Renal cortical epithelial cell (primary cell): ENCODE measurements around the gene KLHDC7A. TPM values are rescaled to one million over a fixed set of nuclear protein-coding genes. Genes with fewer than 3 reads are reported as not detected.
A peak's percentile ranks its signal among the peaks of the same experiment; 100 is the strongest.

Experiments
- DNase-seq: peaks from one replicate; pipeline ENCODE4 v3.0.0-alpha.2; 2011; ENCODE audit warnings: low read depth
- total RNA-seq: library from RNA; depleted of rRNA; stranded (reverse); fragments of >200 nt; gene quantifications from 2 replicates; pipeline ENCODE4 v1.2.3, GENCODE V29; 2014

The KLHDC7A gene
- total RNA-seq, 1 donor from 2014 or later, result 28.3 TPM

GRCh38 chr1:18473195-18473815, 7.4 kb upstream of the KLHDC7A start:
- no peak for DNase-seq

- no peak for DNase-seq
Measured at GRCh38 chr1:18474559-18475175, 6.1 kb upstream of the KLHDC7A start.

DNA sequence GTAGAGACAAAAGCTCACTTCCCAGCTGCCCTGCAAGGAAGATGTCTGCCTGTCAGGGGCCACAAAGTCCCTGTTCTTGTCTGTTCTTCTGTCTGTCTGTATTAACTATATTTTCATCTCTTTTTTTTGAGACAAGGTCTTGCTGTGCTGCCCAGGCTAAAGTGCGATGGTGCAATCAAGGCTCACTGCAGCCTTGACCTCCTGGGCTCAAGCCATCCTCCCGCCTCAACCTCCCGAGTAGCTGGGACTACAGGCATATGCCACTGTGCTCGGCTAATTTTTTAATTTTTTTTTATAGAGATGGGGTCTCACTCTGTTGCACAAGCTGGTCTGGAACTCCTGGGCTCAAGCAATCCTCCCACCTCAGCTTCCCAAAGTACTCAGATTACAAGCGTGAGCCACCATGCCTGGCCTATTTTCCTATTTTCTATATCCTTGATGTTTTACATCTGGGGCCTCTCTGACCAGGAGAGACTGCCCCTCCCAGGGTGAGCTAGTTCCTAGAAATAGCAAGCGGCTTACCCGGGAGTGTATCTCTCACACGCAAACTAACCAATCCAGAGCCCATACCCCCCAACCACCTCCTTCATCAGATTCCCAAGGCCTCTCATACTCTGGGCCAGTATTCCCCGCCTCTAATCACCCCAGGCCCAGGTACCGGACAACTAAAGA, 5.4 kb upstream of the KLHDC7A start:
- DNase-seq, result no peak

DNA sequence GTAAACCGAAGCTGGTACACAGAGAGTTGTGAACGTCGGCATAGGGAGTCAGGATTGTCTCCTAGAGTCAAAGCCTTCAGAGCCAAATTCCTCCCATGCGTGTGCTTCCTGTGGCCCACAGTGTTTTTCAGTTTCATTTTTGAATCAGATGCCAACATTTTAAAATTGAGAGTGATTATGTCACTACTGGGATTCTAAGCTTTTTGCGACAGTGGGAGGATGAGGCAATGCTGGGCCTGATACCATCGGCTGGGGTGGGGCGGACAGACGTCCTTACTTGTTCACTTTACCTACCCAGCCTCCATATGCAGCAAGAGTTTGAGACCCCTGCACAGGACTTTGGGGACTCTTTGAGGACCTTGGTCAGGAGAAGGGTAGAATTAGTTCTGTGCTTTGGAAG, 1.3 kb upstream of the KLHDC7A start:
- DNase-seq, result peak; percentile 19

DNA sequence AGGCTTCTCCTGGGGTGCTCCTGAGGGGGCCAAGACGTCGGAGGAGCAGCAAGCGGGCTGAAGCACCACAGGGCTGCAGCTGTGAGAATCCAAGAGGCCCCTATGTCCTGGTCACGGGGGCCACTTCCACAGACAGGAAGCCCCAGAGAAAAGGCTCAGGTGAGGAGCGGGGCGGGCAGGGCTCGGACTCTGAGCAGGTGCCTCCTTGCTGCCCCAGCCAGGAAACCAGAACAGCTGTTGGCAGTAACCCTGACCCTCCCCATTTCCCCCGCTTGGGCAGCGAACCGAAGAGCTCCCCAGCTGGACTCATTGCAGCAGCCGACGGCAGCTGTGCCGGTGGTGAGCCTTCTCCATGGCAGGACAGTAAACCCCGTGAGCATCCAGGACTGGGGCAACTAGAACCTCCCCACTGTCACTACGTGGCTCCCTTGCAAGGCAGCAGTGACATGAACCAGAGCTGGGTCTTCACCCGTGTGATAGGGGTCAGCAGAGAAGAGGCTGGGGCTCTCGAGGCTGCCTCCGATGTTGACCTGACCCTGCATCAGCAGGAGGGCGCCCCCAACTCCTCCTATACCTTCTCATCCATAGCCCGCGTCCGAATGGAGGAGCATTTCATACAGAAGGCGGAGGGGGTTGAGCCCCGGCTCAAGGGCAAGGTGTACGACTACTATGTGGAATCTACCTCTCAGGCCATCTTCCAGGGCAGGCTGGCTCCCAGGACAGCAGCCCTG, 625 bp downstream of the KLHDC7A start:
- DNase-seq, result peak; percentile 62

GRCh38 chr1:18481921-18482701, 1.4 kb downstream of the KLHDC7A start:
- DNase-seq, result no peak

- DNase-seq, result no peak
Measured at GRCh38 chr1:18482721-18483425, 2.1 kb downstream of the KLHDC7A start.

DNA sequence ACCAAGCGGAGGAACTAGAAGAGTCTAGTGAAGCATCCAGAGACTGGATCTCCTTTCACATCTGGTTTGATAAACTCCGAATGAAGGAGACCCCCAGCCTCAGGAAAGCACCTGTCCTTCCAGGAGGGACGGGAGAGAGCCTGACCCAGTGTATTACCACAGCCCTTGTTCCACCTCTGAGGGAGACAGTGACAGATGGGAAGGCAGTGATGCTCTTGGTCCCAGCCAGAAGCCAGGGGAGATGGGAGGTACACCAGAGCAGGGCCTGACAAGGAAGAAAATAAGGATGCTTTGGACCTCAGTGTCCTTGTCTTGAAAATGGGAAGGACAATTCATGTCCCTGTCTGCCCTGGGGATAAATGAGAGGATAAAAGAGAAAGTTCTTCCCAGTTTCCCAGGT, 3.5 kb downstream of the KLHDC7A start:
- no peak for DNase-seq

- no peak for DNase-seq
Measured at GRCh38 chr1:18484721-18485120, 4.0 kb downstream of the KLHDC7A start.

GRCh38 chr1:18485227-18485626, 4.5 kb downstream of the KLHDC7A start:
- no peak for DNase-seq

DNA sequence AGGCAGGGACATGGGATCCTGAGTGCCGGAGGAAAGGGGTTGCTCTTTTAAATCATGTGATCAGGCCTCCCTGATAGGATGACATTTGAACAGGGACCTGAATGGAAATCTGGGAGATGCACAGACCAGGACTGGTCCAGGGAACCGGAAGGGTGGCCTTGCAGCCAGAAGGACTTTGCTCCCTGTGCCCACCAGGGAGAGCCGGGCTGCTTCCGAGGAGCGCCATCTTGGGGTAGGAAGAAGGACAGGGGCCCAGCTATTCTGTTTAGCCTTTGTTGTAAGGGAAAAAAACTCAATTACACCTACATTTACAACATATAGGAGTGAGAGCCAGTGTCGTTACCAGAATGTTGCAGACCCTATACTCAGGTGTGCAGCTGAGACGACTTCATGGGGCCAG, 5.5 kb downstream of the KLHDC7A start:
- DNase-seq, result no peak

- DNase-seq, result no peak
Measured at GRCh38 chr1:18489417-18490143, 8.8 kb downstream of the KLHDC7A start.

GRCh38 chr1:18491168-18491567, 10.4 kb downstream of the KLHDC7A start:
- no peak for DNase-seq

- DNase-seq, result no peak
Measured at GRCh38 chr1:18494304-18494703, 13.6 kb downstream of the KLHDC7A start.

- no peak for DNase-seq
Measured at GRCh38 chr1:18495635-18496034, 14.9 kb downstream of the KLHDC7A start.

GRCh38 chr1:18496056-18496455, 15.3 kb downstream of the KLHDC7A start:
- DNase-seq, result no peak

DNA sequence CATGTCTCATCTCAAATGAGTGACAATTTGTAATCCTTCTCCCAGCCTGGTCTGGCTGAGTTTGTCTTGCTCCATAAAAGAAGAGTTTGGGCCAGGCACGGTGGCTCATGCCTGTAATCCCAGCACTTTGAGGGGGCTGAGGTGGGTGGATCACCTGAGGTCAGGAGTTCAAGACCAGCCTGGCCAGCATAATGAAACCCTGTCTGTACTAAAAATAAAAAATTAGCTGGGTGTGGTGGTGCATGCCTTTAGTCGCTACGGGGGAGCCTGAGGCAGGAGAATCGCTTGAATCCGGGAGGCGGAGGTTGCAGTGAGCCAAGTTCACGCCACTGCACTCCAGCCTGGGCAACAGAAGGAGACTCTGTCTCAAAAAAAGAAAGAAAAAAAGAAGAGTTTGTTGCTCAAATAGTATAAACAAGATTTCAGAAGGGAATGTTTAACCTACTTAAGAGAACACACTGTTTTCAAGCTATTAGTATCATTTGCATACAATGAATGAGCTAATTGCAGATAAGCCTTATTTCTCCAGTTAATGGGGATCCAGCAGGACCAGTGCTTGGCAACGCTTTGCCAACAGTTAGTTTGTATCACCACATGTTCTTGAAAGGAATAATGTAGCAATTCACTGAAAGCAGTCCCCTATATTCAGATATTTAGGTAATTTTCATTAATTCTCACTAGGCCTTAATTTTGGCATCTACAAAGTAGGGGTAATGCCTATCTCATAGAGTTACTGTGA, 15.9 kb downstream of the KLHDC7A start:
- no peak for DNase-seq

- no peak for DNase-seq
Measured at GRCh38 chr1:18501833-18502232, 21.1 kb downstream of the KLHDC7A start.

- DNase-seq, result no peak
Measured at GRCh38 chr1:18504609-18505008, 23.9 kb downstream of the KLHDC7A start.

- DNase-seq, result no peak
Measured at GRCh38 chr1:18505666-18506065, 24.9 kb downstream of the KLHDC7A start.
